OCI-LY3 (cell line): ENCODE measurements around the gene NEUROD6.

ENCODE experiments used
- H2AFZ ChIP-seq: fragments of 200-600, 300-600 bp; shearing (Covaris generic); 2 replicates; pipeline ENCODE4 v1.6.0; 2014; ENCODE audit warnings: antibody characterized with exemption, low read depth, low read length
- H3K27ac ChIP-seq: fragments of 200-600, 300-600 bp; sonication (generic); 2 replicates; pipeline ENCODE4 v1.5.1; 2014; ENCODE audit warnings: mild to moderate bottlenecking, low read length, moderate library complexity, mixed read lengths
- H3K27me3 ChIP-seq: fragments of 200-600, 300-600 bp; sonication (generic); 2 replicates; pipeline ENCODE4 v1.6.1; 2014; ENCODE audit warnings: low read depth, low read length, mixed read lengths
- H3K36me3 ChIP-seq: fragments of 200-600, 300-600 bp; sonication (generic); replicated peaks from 2 replicates; pipeline ENCODE3; 2014; ENCODE audit warnings: low read depth, low read length, mixed read lengths
- H3K4me1 ChIP-seq: fragments of 300-600, 200-600 bp; sonication (generic); 2 replicates; pipeline ENCODE4 v1.6.1; 2014; ENCODE audit warnings: low read length, mixed read lengths
- H3K4me2 ChIP-seq: fragments of 200-600, 300-600 bp; sonication (generic); 2 replicates; pipeline ENCODE4 v1.6.1; 2014; ENCODE audit warnings: low read length, mixed read lengths
- H3K4me3 ChIP-seq: fragments of 300-600, 200-600 bp; sonication (generic); 2 replicates; pipeline ENCODE4 v1.5.1; 2014; ENCODE audit warnings: antibody characterized with exemption, mild to moderate bottlenecking, low read length, moderate library complexity
- H3K79me2 ChIP-seq: fragments of 300-600, 200-600 bp; shearing (Covaris generic); 2 replicates; pipeline ENCODE4 v1.6.1; 2014; ENCODE audit warnings: mild to moderate bottlenecking, low read length, mixed read lengths
- H3K9ac ChIP-seq: fragments of 300-600, 200-600 bp; shearing (Covaris generic); 2 replicates; pipeline ENCODE4 v1.6.0; 2014; ENCODE audit warnings: mild to moderate bottlenecking, low read length, moderate library complexity
- H3K9me3 ChIP-seq: fragments of 200-600, 300-600 bp; shearing (Covaris generic); 2 replicates; pipeline ENCODE4 v1.6.1; 2014; ENCODE audit warnings: low read length, mixed read lengths; ENCODE audit not compliant: insufficient read depth
- H4K20me1 ChIP-seq: fragments of 200-600, 300-600 bp; sonication (generic); 2 replicates; pipeline ENCODE4 v1.6.1; 2016; ENCODE audit warnings: low read length, mixed read lengths; ENCODE audit not compliant: insufficient read depth
- EZH2phosphoT487 ChIP-seq: fragments of 200-600 bp; shearing (Covaris generic); IDR thresholded peaks from 2 replicates; pipeline ENCODE4 v1.6.1; 2018; ENCODE audit warnings: antibody characterized with exemption, mixed run types, low read depth
- TF ChIP-seq, protein P1 (sequence below): fragments of 200-600, 300-600 bp; sonication (generic); IDR thresholded peaks from 2 replicates; pipeline ENCODE4 v1.5.1; 2014; ENCODE audit warnings: antibody characterized with exemption, low read length, low read depth

NEUROD6 gene

GRCh38 chr7:31323101-31323500 lies 17.4 kb downstream of the NEUROD6 start:
- Histone ChIP-seq H3K4me2 (no peak overlapping the region), H2AFZ (no peak overlapping the region), H3K4me1 (no peaks in the 10 kb centered on the region), H3K79me2 (no peaks in the 10 kb centered on the region), H3K27me3 (no peaks in the 10 kb centered on the region), H3K4me3 (no peak overlapping the region), H3K36me3 (no peaks in the 10 kb centered on the region), H3K27ac (no peak overlapping the region), H4K20me1 (no peaks in the 10 kb centered on the region), H3K9ac (no peak overlapping the region), H3K9me3 (no peaks in the 10 kb centered on the region)
- TF ChIP-seq EZH2phosphoT487 = no peak
- TF ChIP-seq, protein P1, sequence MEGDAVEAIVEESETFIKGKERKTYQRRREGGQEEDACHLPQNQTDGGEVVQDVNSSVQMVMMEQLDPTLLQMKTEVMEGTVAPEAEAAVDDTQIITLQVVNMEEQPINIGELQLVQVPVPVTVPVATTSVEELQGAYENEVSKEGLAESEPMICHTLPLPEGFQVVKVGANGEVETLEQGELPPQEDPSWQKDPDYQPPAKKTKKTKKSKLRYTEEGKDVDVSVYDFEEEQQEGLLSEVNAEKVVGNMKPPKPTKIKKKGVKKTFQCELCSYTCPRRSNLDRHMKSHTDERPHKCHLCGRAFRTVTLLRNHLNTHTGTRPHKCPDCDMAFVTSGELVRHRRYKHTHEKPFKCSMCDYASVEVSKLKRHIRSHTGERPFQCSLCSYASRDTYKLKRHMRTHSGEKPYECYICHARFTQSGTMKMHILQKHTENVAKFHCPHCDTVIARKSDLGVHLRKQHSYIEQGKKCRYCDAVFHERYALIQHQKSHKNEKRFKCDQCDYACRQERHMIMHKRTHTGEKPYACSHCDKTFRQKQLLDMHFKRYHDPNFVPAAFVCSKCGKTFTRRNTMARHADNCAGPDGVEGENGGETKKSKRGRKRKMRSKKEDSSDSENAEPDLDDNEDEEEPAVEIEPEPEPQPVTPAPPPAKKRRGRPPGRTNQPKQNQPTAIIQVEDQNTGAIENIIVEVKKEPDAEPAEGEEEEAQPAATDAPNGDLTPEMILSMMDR = no peak

- no peaks in the 10 kb centered on the region for H3K36me3 ChIP-seq
- H3K9ac ChIP-seq = no peak overlapping the region
- no peaks in the 10 kb centered on the region for H3K4me1 ChIP-seq
- H3K27me3 ChIP-seq = no peaks in the 10 kb centered on the region
- H2AFZ ChIP-seq = no peak overlapping the region
- H3K9me3 ChIP-seq = no peaks in the 10 kb centered on the region
- H4K20me1 ChIP-seq = no peaks in the 10 kb centered on the region
- no peak overlapping the region for H3K4me3 ChIP-seq
- H3K4me2 ChIP-seq = no peak overlapping the region
- TF ChIP-seq, protein P1 = no peak
- TF ChIP-seq EZH2phosphoT487 = no peak
- H3K27ac ChIP-seq = no peak overlapping the region
- no peaks in the 10 kb centered on the region for H3K79me2 ChIP-seq
These were observed 19.9 kb downstream of the NEUROD6 start for GRCh38 chr7:31320675-31321074.

GRCh38 chr7:31318313-31318712 lies 22.2 kb downstream of the NEUROD6 start:
- Histone ChIP-seq H3K36me3 (no peaks in the 10 kb centered on the region), H2AFZ (no peak overlapping the region), H4K20me1 (no peaks in the 10 kb centered on the region), H3K4me2 (no peak overlapping the region), H3K9me3 (no peaks in the 10 kb centered on the region), H3K9ac (no peak overlapping the region), H3K27ac (no peak overlapping the region), H3K79me2 (no peaks in the 10 kb centered on the region), H3K4me1 (no peaks in the 10 kb centered on the region), H3K4me3 (no peak overlapping the region), H3K27me3 (no peaks in the 10 kb centered on the region)
- TF ChIP-seq, protein P1 = no peak
- TF ChIP-seq EZH2phosphoT487 = no peak

DNA sequence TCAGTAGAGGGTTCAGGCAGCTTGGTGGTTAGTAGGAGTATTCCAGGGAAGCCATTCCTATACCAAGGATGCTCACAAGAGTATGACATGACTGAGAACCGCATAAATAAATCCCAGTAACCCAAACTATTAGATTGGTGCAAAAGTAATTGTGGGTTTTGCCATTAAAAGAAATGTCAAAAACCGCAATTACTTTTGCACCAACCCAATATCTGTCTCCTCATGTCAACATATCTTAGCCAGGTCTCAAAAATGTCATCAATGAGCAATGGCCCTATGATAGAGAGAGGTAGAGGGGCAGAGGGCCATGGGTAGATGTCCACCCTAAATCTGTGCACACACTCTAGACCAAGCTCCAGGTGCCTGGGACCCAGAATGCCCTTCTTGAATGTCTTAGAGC lies 23.6 kb downstream of the NEUROD6 start:
- Histone ChIP-seq H4K20me1 (no peaks in the 10 kb centered on the region), H3K4me1 (no peaks in the 10 kb centered on the region), H2AFZ (no peak overlapping the region), H3K36me3 (no peaks in the 10 kb centered on the region), H3K4me2 (no peak overlapping the region), H3K79me2 (no peaks in the 10 kb centered on the region), H3K9me3 (no peaks in the 10 kb centered on the region), H3K27ac (no peak overlapping the region), H3K4me3 (no peak overlapping the region), H3K27me3 (no peaks in the 10 kb centered on the region), H3K9ac (no peak overlapping the region)
- TF ChIP-seq, protein P1 = no peak
- no peak for TF ChIP-seq EZH2phosphoT487
